HG03095 (cell line): ENCODE measurements around the gene RPL27A.

Experiments used
- ATAC-seq: cut with Tn5 transposase; IDR thresholded peaks from one replicate; pipeline ENCODE4 v1.9.1; 2021; ENCODE audit warnings: moderate library complexity; ENCODE audit not compliant: unreplicated experiment

The RPL27A gene

DNA sequence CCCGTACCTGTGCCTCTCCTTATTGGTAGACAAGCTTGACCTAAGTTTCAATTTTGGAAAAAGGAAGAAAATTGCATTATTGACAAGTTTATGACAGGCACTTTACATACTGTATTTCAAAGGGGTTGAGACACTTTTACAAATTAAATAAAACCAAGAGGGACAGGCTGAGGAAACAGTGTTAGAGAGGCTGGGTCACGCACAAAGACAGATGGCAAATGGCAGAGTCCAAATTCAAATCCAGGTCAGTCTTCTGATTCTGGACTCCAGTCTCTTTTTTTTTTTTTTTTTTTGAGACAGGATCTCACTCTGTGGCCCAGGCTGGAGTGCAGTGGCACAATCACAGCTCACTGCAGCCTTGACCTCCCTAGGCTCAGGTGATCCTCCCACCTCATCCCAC, 10.2 kb upstream of the RPL27A start:
- no peak for ATAC-seq

DNA sequence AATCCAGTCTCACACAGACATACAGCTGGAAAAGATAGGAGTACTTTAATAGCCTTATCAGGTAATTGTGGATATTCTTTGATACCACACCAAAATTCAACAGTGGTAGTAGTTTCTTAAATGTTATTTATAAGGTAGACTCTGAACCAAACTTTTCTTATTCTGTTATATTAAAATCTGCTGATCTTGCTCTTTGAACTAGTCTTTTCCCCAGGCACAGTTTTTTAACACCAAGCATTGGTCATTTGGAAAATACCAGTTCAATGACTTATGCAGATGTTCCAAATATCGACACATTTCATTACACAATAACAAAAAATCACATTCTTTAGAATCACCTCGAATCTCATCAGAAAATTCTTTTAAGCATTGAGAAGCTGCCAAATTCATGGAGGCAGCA, 7.7 kb upstream of the RPL27A start:
- no peak for ATAC-seq

DNA sequence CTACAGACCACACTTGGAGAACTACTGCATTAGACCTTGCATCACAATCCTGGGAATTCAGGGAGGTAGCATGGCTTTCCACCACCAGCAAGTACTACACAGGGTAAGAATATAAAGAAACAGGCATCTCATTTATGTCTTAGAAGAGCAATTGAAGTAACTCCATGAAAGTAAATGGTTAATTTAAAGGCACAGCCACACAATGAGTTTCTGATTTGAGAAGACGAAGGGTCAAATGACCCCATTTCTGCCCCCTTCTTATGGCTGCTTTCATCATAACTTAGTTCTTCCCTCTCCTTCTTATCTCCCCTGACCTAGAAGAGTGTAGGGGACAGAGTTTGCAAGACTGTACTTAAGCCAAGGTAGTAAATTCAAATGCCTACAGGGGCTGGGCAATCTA, 6.1 kb upstream of the RPL27A start:
- no peak for ATAC-seq

DNA sequence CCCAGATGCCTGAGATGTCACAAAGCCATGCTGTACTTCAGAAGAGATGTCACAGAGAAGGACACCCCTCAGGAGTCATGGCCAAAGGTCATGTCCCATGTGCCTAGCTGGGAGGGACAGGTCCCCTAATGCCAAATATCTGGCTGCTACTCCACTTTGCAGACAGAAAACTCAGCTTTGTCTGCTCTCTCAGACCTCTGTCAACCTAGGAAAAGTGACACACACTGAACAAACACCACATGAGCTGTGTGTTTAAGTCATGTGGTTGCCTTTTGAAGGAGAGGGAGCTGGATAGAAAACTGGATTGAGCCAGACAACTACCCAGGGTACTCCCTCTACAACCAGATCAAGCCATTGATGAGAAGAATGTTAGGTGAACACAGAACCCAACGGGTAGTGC, 3.6 kb upstream of the RPL27A start:
- no peak for ATAC-seq

DNA sequence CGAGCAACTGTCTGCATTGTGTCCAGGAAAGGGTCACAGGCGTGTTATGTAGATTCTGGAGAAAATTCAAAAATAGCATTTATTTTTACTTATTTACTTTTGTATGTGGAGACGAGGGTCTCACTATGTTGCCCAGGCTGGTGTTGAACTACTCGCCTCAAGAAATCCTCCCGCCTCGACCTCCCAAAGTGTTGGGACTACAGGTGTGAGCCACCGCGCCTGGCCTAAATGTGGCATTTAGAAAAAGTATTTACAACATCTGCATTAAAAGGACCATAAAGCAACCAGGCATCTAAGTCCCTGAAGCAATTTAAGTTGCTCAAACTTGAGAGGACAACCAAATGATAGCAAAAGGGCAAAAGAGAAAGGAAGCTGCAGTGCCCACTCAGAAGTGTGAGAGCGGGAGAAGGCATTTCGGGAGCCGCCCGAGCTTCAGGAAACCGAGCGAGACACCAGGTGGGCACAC, 722 bp upstream of the RPL27A start:
- no peak for ATAC-seq

DNA sequence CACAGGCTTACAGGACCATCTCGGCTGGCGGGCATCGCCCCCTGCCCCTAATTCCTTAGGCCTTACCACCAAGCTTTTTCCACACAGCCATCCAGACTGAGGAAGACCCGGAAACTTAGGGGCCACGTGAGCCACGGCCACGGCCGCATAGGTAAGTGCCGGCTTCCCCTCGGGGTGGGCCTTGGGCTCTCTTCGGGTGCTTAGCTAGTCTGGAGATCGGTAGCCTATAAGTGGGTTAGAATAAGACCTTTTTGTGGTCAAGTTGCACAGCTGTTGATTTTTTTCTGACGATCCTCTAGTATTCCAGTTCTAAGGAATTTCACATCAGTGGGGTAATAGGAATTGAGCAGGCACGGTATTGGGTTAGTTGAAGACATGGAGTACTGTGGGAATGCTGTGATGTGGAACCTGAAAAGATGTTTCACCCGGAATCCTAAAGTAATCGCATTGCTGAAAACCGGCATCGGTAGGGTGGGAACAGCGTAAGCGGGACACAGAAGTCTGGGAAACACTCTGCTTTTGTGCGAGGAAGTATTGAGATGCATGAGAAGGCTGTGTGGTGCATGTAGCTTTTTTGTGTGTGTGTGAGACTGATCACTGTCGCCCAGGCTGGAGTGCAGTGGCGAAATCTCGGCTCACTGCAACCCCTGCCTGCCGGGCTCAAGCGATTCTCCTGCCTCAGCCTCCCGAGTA, 669 bp downstream of the RPL27A start:
- ATAC-seq = no peak

DNA sequence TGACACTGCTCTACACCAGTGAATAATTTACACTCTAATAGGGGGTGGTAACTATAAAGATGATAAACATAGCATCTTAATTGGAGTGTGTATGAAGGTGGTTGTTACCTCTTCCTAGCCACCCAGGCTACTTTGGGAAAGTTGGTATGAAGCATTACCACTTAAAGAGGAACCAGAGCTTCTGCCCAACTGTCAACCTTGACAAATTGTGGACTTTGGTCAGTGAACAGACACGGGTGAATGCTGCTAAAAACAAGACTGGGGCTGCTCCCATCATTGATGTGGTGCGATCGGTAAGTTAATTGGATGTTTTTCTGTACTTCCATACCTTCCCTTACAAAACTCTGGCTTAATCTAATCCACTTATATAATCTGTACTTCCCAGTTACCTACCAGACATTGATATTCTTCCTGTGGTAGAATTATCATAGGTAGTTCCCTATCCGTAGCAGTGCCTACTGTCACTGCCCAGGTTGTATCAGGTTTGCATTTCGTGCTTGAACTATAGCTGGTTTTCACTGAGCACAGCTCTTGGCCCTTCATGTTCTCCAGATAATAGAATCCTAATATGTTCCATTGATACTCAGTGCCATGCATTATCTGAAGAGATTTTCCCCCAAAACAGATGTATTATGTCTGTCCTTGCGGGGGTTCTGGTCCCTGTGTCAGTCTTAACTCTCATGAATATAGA, 2.2 kb downstream of the RPL27A start:
- ATAC-seq = no peak

DNA sequence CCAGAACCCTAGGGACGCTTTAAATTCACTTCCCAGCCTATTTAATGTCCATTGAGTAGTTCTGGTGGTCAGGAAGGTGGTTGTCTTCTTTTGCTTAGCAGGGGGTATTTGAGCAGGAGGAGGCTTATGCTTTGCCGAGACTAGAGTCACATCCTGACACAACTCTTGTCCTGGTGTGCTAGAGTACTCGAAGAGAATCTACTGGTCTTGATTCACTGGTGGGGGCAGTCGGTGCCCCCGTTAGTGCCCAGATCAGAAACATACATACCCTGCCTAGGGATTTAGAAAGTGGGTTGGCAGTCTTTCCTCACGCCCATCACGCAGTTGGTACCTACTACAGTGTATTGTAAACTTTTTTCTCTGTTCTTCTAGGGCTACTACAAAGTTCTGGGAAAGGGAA, 2.7 kb downstream of the RPL27A start:
- ATAC-seq = no peak

DNA sequence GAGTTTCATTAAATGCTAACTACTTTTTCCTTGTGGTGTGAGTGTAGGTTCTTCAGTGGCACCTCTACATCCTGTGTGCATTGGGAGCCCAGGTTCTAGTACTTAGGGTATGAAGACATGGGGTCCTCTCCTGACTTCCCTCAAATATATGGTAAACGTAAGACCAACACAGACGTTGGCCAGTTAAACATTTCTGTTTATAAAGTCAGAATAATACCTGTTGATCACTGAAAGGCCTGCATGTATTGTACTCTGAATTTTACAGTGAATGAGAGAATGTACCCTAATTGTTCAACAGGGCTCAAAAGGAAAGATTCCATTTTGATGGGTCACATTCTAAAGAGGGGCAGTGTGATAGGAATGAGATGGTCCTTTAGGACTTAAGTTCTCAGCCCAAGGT, 3.2 kb downstream of the RPL27A start:
- ATAC-seq = no peak

DNA sequence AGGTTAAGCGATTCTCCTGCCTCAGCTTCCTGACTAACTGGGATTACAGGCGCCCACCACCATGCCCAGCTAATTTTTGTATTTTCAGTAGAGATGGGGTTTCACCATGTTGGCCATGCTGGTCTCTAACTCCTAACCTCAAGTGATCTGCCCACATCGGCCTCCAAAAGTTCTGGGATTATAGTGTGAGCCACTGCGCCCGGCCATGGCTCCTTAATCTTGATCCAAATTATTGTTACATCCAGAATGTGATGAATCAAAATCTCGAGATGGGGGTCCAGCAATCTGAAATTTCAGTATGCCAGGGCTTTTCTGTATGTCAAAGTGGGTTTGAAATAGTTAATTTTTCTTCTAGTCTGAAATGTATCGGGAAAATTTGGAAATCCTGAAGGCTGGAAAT, 3.7 kb downstream of the RPL27A start:
- no peak for ATAC-seq

DNA sequence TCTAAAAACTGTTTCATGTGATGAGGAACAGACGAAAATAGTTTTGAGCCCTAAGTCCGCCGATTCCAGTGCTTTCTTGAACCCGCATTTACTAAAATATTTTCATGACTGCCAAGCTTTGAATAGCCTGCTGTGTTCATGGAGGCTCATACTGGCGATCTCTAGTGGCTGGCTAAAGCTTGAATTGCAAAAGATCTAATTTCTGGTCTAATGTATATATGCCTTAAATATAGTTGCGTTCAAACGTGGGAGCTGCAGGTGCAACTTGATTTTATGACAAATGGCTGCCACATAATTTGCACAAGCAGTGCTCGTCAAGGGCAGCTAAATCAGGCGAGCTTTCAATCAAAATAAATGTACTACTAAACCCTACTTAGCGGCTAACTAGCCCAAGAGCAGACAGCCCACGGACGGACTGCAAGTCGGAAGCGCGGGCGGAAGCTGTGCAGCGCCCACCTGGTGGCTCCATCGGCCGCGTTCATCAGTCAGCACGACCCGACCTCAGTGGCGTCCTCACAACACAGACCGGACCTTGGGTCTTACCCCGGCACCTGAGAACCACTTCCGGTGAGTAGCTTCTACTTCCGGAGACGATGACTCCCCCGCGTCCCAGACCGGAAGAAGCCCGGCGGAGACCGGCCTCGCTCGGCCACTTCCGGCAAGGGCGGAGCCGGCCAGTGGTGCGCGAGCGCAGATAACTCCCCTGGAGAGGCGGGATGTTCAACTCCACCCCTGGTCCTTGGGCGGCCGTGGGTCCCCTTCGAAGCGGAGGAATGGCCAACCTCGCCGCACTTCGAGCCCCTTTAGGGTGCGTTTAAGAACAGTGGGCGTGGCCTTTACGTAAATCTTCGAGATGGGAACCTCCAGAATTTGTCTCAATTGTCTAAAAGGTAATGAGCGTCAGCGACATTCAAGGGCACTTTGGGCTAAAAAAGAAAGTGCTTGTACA, 6.1 kb downstream of the RPL27A start:
- peak; percentile 91 for ATAC-seq

DNA sequence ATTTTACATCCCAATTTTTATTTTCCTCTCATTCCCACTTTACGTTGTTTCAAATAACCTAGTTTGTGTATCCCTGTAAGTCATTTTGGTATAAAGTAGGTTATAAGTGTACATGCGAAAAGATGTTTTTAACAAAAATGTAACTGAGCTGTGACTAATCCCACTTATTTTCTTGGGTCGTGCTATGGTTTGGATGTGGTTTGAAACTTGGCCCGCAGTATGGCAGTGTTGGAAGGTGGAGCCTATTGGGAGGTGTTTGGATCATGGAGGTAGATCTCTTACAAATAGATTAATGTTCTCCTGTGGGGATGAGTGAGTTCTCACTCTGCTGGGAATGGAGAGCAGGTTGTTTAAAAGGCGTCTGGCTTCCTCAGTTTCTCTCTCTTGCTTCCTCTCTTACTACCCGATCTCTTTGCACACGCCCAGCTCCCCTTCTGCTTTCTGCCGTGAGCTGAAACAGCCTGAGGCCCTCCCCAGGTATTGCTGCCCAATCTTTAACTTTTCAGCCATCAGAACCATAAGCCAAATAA, 7.2 kb downstream of the RPL27A start:
- ATAC-seq = no peak

DNA sequence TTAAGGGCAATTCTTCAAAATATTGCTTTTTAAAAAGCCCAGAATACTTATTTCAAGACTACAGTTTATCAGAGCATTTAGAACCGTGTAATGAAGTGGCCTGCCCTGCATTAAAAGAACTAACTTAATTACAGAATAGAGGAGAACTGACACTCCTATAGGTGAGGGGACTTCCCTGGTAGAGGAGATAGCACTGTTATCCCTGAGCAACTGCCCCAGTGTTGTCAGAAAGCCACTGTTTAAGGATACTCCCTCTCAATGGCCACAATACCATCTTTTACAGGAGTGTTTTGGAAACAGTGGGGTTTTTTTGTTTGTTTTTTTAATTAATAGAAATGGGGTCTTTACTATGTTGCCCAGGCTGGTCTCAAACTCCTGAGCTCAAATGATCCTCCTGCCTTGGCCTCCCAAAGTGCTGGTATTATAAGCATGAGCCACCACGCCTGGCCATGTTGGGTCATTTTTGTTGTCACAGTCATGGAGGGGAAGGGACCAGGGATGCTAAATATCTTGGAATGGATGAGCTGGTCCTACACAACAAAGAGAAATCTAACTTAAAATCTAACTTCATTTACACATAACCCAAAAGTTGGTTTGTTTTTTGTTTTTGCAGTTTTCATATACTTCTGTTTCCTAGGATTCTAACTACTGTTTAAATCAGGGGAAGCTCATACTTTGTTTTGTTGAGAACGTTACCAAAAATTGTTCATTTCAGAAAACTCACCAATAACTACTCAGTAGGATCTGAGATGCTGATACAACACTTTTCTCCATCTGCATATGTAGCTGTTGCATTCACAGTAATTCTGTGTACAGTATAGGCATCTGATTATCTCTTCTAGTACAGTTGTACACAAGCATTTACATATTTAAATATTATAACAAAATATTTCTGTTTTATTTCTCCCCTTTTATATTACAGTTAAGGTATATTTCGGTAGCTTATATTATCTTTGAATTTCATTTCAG, 8.1 kb downstream of the RPL27A start:
- ATAC-seq = no peak

DNA sequence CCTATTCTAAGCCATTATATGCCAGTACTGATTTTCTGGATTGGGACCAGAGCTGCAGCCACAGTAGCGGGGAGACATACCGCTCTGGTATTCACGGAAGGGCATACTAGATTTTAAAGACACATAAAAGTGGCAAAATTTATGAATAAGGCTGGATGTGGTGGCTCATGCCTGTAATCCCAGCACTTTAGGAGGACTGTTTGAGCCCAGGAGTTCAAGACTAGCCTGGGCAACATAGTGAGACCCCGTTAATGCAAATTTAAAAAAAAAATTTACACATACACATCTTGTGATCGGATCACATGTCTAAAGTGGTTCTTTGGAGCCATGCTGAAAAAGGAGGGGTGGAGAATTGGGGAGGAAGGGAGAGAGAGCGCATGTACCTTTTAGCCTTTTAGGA, 9.0 kb downstream of the RPL27A start:
- ATAC-seq = no peak

DNA sequence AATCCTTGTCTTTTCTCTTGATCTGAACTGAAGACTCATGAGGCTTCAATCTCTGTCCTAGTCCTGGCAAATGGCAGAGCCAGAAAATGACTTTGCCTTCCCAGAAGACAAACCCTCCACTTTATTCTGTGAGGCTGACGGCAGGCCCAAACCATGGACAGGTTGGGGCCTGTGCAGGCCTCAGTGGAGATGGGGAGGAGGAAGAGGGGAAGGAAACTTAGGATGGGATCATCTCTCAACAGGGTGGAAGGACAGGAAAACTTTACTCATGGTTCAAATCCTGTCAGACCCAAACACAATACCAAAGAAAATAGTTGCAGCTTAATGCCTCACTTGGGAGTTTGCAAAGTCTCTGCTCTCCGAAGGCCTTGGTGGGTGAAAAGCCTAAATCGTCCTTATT, 9.8 kb downstream of the RPL27A start:
- no peak for ATAC-seq

DNA sequence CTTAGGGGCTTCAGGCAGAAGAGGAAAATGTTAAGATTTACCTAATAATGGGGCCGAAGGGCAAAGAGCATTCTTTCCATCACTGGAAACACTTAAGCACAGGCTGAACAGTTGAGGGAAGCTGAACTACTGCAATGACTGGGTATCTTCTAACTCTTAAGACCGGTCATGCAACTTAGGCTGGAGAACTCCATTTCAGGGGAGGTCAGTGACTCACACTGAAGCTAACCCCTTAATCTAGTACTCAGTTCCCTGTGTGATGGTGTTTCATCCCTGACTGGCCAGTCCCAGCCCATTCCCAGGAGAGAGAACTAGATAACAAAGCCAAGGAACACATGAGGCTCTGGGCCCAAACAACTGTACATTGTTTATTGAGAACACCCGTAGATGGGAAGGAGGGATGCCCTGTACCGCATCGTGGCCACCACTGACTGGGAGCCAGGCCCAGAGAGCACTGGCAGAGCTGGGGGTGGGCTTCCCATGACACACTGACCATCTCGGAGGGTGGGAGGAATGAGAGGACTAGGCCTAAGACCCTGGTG, 10.5 kb downstream of the RPL27A start:
- no peak for ATAC-seq

DNA sequence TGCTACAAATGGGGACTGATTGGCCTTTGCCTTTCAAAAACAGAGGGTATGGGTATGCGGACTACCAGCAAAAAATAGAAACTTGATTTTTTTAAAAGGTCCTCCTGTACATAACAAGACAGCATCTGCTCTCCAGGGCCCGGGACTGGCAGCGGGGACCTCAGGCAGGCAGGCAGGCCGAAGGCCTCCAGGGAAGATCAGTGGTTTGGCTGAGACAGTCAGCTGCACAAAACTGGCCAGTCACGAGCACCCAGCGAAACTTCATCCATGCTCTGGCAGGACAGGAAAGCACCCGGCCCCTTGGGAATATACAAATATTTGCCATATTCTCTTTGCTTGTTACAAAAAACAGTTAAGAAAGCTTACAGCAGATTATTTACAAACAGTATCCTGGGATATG, 11.0 kb downstream of the RPL27A start:
- no peak for ATAC-seq

DNA sequence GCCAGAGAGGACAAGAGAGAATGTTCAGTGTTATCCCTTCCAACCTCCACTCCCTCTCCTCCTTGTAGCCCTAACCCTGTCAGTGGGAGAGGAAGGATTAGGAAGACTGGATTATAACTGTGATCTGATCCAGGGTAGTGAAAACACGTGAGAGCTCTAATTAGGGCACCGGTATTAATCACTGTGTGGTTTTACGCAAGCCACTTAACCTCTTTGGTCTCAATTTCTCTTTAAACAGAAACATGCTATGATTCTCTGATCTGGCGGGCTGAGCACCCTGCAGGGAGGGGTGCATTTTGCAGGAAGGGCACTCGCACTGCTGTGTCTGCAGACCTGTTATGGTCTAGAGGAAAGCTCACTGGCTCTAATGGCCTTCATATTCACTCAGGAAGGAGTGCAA, 11.5 kb downstream of the RPL27A start:
- no peak for ATAC-seq

DNA sequence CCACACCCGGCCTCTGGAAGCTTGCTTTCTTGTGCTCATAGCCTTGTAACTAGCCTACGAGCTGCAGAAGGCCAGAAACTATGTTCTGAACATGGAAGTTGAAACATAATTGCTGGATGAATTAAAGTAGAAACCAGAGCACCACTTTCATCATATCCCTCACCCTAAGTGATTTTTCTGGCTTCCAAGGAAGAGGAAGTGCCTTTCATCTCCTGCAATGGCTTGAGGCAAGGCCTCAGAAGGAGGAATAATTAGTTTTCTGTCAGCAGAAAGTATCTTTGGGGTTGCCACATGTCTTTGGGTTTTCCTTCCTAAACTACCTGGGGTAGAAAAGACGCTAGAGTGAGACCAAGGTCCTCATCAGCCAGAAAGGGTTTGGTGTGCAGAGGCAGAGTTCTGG, 14.5 kb downstream of the RPL27A start:
- ATAC-seq = no peak

DNA sequence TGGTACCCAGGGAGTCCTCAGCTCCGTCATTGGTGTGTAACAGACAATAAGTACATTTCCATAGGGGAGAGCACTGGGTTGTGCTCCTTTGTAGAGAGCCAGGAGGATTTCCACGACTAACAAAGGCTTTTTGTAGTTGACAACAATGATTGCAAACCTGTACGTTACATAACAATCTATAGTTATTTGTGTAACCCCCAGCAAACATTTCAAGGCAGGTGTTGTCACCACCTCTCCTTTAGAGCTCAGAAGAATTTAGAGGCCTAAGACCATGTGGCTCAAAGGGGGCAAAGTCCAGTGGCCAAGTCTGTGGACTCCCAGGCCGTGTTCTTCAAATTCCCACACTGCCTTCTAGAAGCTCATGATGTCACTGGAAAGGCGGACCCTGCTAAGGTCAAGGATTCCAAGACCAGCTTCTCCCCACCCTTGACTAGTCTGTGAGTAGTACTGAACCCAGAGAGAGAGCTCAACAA, 15.8 kb downstream of the RPL27A start:
- no peak for ATAC-seq
